Gastrocnemius medialis (tissue), 4 donors: ENCODE measurements around the gene PHTF2. TPM values are rescaled to one million over a fixed set of nuclear protein-coding genes. Genes with fewer than 3 reads are reported as not detected.

Experiments used
- ATAC-seq, 2 donors: fragments of 150-250 bp; one replicate each; pipeline ENCODE4 v1.9.1; 2016
- DNase-seq, 2 donors: peaks; one replicate each; pipeline ENCODE4 v3.0.0-alpha.2; 2019
- H3K27ac ChIP-seq, 4 donors: fragments of 200-600 bp; sonication (generic); 1 replicate in 1 of 4; 2 replicates in 3 of 4; pipeline ENCODE4 v1.5.1; 2016 to 2018; ENCODE audit warnings: mild to moderate bottlenecking in 2 of 4, moderate library complexity in 1 of 4
- H3K27me3 ChIP-seq, 3 donors: fragments of 200-600 bp; sonication (generic) in 2 of 3; 1 replicate in 1 of 3; 2 replicates in 2 of 3; pipeline versions ENCODE4 v1.5.1 to v1.6.0; 2016 to 2019; ENCODE audit warnings: mild to moderate bottlenecking in 1 of 3, moderate library complexity in 1 of 3
- H3K36me3 ChIP-seq, 2 donors: fragments of 200-600 bp; sonication (generic) in 1 of 2; one replicate each; pipeline ENCODE4 v1.5.1; 2017 to 2018
- H3K4me1 ChIP-seq, 2 donors: fragments of 200-600 bp; sonication (generic) in 1 of 2; one replicate each; pipeline ENCODE4 v1.5.1; 2016 to 2017; ENCODE audit warnings: mild to moderate bottlenecking in 2 of 2
- H3K4me3 ChIP-seq, 4 donors: fragments of 200-600 bp; sonication (generic) in 3 of 4; 1 replicate in 1 of 4; 2 replicates in 3 of 4; pipeline ENCODE4 v1.5.1; 2016 to 2019; ENCODE audit warnings: mild to moderate bottlenecking in 2 of 4
- H3K9me3 ChIP-seq, 3 donors: fragments of 200-600 bp; sonication (generic) in 2 of 3; 1 replicate in 1 of 3; 2 replicates in 2 of 3; pipeline ENCODE4 v1.5.1; 2016 to 2019
- CTCF ChIP-seq, 5 experiments: fragments of 450-650 bp in 3 of 5; fragments of 200-600 bp in 2 of 5; sonication (generic) in 2 of 5; IDR thresholded peaks in 4 of 5; conservative IDR thresholded peaks in 1 of 5; 1 replicate in 4 of 5; 2 replicates in 1 of 5; pipeline ENCODE4 v1.5.1; 2016 to 2019; ENCODE audit warnings: antibody characterized with exemption in 5 of 5, mild to moderate bottlenecking in 3 of 5, moderate library complexity in 3 of 5
- POLR2A ChIP-seq, 2 donors: fragments of 450-650 bp; IDR thresholded peaks; one replicate each; pipeline ENCODE4 v1.6.1; 2017; ENCODE audit warnings: antibody characterized with exemption in 2 of 2, mild to moderate bottlenecking in 2 of 2, moderate library complexity in 2 of 2
- in situ Hi-C, 4 donors: fragments of 200-750 bp; cut with MboI; loops; one replicate each; pipeline versions ENCODE4 v1.15.0 to v1.8.0; 2017; ENCODE audit warnings: low sequenced_read_pairs in 4 of 4
- intact Hi-C: fragments of 100-400 bp; cut with DNase I; formaldehyde crosslinking; loops from one replicate; pipeline ENCODE4 v1.15.1; 2023; ENCODE audit warnings: low total_unique reads
- total RNA-seq, 4 donors: library from RNA; depleted of rRNA; stranded (reverse); fragments of >200 nt; gene quantifications; one replicate each; pipeline versions ENCODE4 v1.1.0 to v1.2.3, GENCODE V29; 2016

The PHTF2 gene
- total RNA-seq, 4 donors from 2014 or later, result 81.2 to 163 (median 108) TPM

- DNase-seq (no peak), ATAC-seq (no peak)
- in situ Hi-C loops, result no loop called here
- Histone ChIP-seq H3K27ac (no peak overlapping the region), H3K9me3 (no peaks in the 10 kb centered on the region), H3K4me1 (peaks cover under 1% of the 10 kb centered on the region in 2 donors), H3K27me3 (no peaks in the 10 kb centered on the region), H3K4me3 (no peak overlapping the region), H3K36me3 (no peaks in the 10 kb centered on the region)
- TF ChIP-seq CTCF (IDR thresholded peaks at IDR 0.05 in 4 of 5, conservative IDR thresholded peaks at IDR 0.05 in 1 of 5), result no peak
- TF ChIP-seq POLR2A (IDR thresholded peaks at IDR 0.05), result no peak
- intact Hi-C loops, result no loop called here
Measured at GRCh38 chr7:77786741-77787140, 11.8 kb upstream of the PHTF2 start.

GRCh38 chr7:77788327-77788902 lies 10.2 kb upstream of the PHTF2 start:
- Histone ChIP-seq H3K4me3 (no peak overlapping the region), H3K9me3 (no peaks in the 10 kb centered on the region), H3K27me3 (no peaks in the 10 kb centered on the region), H3K4me1 (peaks cover 14 to 15% of the 10 kb centered on the region in 2 donors), H3K36me3 (no peaks in the 10 kb centered on the region), H3K27ac (no peak overlapping the region)
- no peak for ATAC-seq
- intact Hi-C loops (no loop called here), in situ Hi-C loops (no loop called here)
- no peak for TF ChIP-seq POLR2A (IDR thresholded peaks at IDR 0.05)
- TF ChIP-seq CTCF (IDR thresholded peaks at IDR 0.05 in 4 of 5, conservative IDR thresholded peaks at IDR 0.05 in 1 of 5), result no peak
- no peak for DNase-seq

GRCh38 chr7:77791336-77791735 lies 7.2 kb upstream of the PHTF2 start:
- Histone ChIP-seq H3K4me3 (no peak overlapping the region), H3K27me3 (no peaks in the 10 kb centered on the region), H3K36me3 (no peaks in the 10 kb centered on the region), H3K4me1 (peaks cover 37 to 38% of the 10 kb centered on the region in 2 donors), H3K9me3 (no peaks in the 10 kb centered on the region), H3K27ac (peak overlapping the region; percentile 87 to 99 (median 90))
- no peak for DNase-seq
- no peak for ATAC-seq
- intact Hi-C loops (loop anchor here (10.0 kb wide), 1 partner anchor 1467 kb away; no protein-coding TSS in a partner anchor), in situ Hi-C loops (loop anchor here in 1 of 4 donors (10.0 kb wide), 1 partner anchor 97 kb away; the partner anchor contains the start of gene RSBN1L)
- no peak for TF ChIP-seq POLR2A (IDR thresholded peaks at IDR 0.05)
- no peak for TF ChIP-seq CTCF (IDR thresholded peaks at IDR 0.05 in 4 of 5, conservative IDR thresholded peaks at IDR 0.05 in 1 of 5)

GRCh38 chr7:77791956-77792355 lies 6.6 kb upstream of the PHTF2 start:
- no peak for TF ChIP-seq POLR2A (IDR thresholded peaks at IDR 0.05)
- TF ChIP-seq CTCF (IDR thresholded peaks at IDR 0.05 in 4 of 5, conservative IDR thresholded peaks at IDR 0.05 in 1 of 5), result no peak
- intact Hi-C loops, result loop anchor here (10.0 kb wide), 1 partner anchor 1467 kb away; no protein-coding TSS in a partner anchor
- no peak overlapping the region for H3K4me3 ChIP-seq
- no peak for ATAC-seq
- in situ Hi-C loops, result loop anchor here in 1 of 4 donors (10.0 kb wide), 1 partner anchor 97 kb away; the partner anchor contains the start of gene RSBN1L
- no peaks in the 10 kb centered on the region for H3K27me3 ChIP-seq
- H3K27ac ChIP-seq, result peak overlapping the region; percentile 87 to 99 (median 90)
- H3K4me1 ChIP-seq, result peaks cover 43 to 44% of the 10 kb centered on the region in 2 donors
- no peak for DNase-seq
- no peaks in the 10 kb centered on the region for H3K36me3 ChIP-seq
- no peaks in the 10 kb centered on the region for H3K9me3 ChIP-seq
